GM12878 (cell line): ENCODE data around the gene LIPE.

Experiments
- FOXK2 ChIP-seq: fragments of 450-650 bp; IDR thresholded peaks from 2 replicates; pipeline ENCODE4 v1.6.1; 2017; ENCODE audit warnings: mild to moderate bottlenecking, moderate library complexity
- POLR2A ChIP-seq: IDR thresholded peaks from 2 replicates; pipeline ENCODE4 v1.6.1; 2011; ENCODE audit warnings: low read depth, mild to moderate bottlenecking, low read length
- POLR2AphosphoS5 ChIP-seq: IDR thresholded peaks from 2 replicates; pipeline ENCODE4 v1.6.1; 2011; ENCODE audit warnings: mild to moderate bottlenecking, low read length, inconsistent platforms
- POU2F2 ChIP-seq: IDR thresholded peaks from 3 replicates; pipeline ENCODE4 v1.6.1; 2011; ENCODE audit warnings: low read depth, mild to moderate bottlenecking, low read length, borderline replicate concordance
- STAT3 ChIP-seq: IDR thresholded peaks from 2 replicates; pipeline ENCODE4 v1.6.1; 2011; ENCODE audit warnings: low read depth, low read length, improper control_type of control experiment
- TF ChIP-seq, protein P1 (sequence below): fragments of 450-650 bp; IDR thresholded peaks from 2 replicates; pipeline ENCODE4 v1.6.1; 2017; ENCODE audit warnings: mild to moderate bottlenecking
- TF ChIP-seq, protein P2 (sequence below), 3 experiments: IDR thresholded peaks in 2 of 3; conservative IDR thresholded peaks in 1 of 3; 2 replicates each; pipeline ENCODE4 v1.5.1; 2011; ENCODE audit warnings: low read depth in 3 of 3, low read length in 3 of 3, mild to moderate bottlenecking in 3 of 3, control low read depth in 2 of 3, moderate library complexity in 2 of 3, inconsistent platforms in 1 of 3, mixed read lengths in 1 of 3; ENCODE audit not compliant: control insufficient read depth in 2 of 3, insufficient read depth in 1 of 3; ENCODE audit errors: extremely low read depth in 1 of 3

DNA sequence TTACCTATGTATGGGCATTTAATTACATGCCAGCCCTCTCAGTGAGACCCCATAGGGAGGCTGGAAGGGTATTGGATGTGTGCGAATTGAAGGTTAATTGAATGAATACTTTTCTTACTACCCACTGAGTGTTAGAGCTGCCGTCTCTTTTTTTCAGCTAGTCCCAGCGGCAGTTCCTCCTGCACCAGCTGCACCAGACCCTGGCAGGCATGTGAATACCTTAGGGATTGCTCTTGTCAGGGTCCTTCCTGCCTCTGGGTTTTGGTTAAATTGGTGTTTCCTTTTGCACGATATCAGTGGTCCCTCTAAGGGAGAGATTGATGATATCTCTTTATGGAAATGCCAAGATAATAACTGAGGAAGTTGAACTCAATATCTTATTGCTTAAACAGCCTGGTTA is 25.4 kb upstream of the LIPE start:
- TF ChIP-seq, protein P1, sequence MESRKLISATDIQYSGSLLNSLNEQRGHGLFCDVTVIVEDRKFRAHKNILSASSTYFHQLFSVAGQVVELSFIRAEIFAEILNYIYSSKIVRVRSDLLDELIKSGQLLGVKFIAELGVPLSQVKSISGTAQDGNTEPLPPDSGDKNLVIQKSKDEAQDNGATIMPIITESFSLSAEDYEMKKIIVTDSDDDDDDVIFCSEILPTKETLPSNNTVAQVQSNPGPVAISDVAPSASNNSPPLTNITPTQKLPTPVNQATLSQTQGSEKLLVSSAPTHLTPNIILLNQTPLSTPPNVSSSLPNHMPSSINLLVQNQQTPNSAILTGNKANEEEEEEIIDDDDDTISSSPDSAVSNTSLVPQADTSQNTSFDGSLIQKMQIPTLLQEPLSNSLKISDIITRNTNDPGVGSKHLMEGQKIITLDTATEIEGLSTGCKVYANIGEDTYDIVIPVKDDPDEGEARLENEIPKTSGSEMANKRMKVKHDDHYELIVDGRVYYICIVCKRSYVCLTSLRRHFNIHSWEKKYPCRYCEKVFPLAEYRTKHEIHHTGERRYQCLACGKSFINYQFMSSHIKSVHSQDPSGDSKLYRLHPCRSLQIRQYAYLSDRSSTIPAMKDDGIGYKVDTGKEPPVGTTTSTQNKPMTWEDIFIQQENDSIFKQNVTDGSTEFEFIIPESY: no peak
- no peak for TF ChIP-seq STAT3
- TF ChIP-seq POLR2A: no peak
- TF ChIP-seq POLR2AphosphoS5: no peak
- TF ChIP-seq, protein P2, sequence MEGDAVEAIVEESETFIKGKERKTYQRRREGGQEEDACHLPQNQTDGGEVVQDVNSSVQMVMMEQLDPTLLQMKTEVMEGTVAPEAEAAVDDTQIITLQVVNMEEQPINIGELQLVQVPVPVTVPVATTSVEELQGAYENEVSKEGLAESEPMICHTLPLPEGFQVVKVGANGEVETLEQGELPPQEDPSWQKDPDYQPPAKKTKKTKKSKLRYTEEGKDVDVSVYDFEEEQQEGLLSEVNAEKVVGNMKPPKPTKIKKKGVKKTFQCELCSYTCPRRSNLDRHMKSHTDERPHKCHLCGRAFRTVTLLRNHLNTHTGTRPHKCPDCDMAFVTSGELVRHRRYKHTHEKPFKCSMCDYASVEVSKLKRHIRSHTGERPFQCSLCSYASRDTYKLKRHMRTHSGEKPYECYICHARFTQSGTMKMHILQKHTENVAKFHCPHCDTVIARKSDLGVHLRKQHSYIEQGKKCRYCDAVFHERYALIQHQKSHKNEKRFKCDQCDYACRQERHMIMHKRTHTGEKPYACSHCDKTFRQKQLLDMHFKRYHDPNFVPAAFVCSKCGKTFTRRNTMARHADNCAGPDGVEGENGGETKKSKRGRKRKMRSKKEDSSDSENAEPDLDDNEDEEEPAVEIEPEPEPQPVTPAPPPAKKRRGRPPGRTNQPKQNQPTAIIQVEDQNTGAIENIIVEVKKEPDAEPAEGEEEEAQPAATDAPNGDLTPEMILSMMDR (IDR thresholded peaks at IDR 0.05 in 2 of 3, conservative IDR thresholded peaks at IDR 0.05 in 1 of 3; ENCODE audit: control insufficient read depth in 2 of 3, extremely low read depth in 1 of 3, insufficient read depth in 1 of 3, low read depth in 3 of 3, low read length in 3 of 3): no peak
- no peak for TF ChIP-seq FOXK2
- no peak for TF ChIP-seq POU2F2
